Muscle layer of colon (tissue), 2 donors: ENCODE measurements around the gene TMEM151B.

ENCODE experiments used
- H3K27ac ChIP-seq: one replicate; pipeline ENCODE4 v1.7.0; 2013; ENCODE audit warnings: low read depth, mild to moderate bottlenecking, low read length, moderate library complexity
- H3K27me3 ChIP-seq, 2 donors: one replicate each; pipeline ENCODE4 v1.7.0; 2013; ENCODE audit warnings: low read length in 2 of 2, mild to moderate bottlenecking in 2 of 2; ENCODE audit not compliant: insufficient read depth in 2 of 2, control insufficient read depth in 1 of 2
- H3K36me3 ChIP-seq: one replicate; pipeline ENCODE4 v1.7.0; 2013; ENCODE audit warnings: mild to moderate bottlenecking, low read length; ENCODE audit not compliant: insufficient read depth
- H3K4me1 ChIP-seq: one replicate; pipeline ENCODE4 v1.7.0; 2013; ENCODE audit warnings: mild to moderate bottlenecking, low read length; ENCODE audit not compliant: insufficient read depth
- H3K4me3 ChIP-seq, 2 donors: one replicate each; pipeline ENCODE4 v1.7.0; 2013; ENCODE audit warnings: low read length in 2 of 2, low read depth in 1 of 2, mild to moderate bottlenecking in 1 of 2, moderate library complexity in 1 of 2
- H3K9ac ChIP-seq: one replicate; pipeline ENCODE4 v1.7.0; 2013; ENCODE audit warnings: low read length
- H3K9me3 ChIP-seq: one replicate; pipeline ENCODE4 v1.7.0; 2013; ENCODE audit warnings: mild to moderate bottlenecking, low read length
- donor health status: abdominal sarcoma.
- donor health status: Adenocarcinoma of cecum.

The TMEM151B gene

GRCh38 chr6:44234101-44235025 lies 35.9 kb upstream of the TMEM151B start:
- H3K9ac ChIP-seq, result peak overlapping the region; percentile 39
- H3K9me3 ChIP-seq, result no peaks in the 10 kb centered on the region
- peaks cover 52% of the 10 kb centered on the region for H3K36me3 ChIP-seq
- no peaks in the 10 kb centered on the region for H3K27me3 ChIP-seq
- H3K4me3 ChIP-seq, result peak overlapping the region in 1 of 2 donors; percentile 29
- H3K4me1 ChIP-seq, result peaks cover 81% of the 10 kb centered on the region
- H3K27ac ChIP-seq, result peak overlapping the region; percentile 52

- Histone ChIP-seq H3K9ac (peak overlapping the region; percentile 39), H3K27ac (peak overlapping the region; percentile 52), H3K4me1 (peaks cover 72% of the 10 kb centered on the region)
Measured at GRCh38 chr6:44235269-44235668, 35.0 kb upstream of the TMEM151B start.

GRCh38 chr6:44235891-44236516 lies 34.2 kb upstream of the TMEM151B start:
- Histone ChIP-seq H3K9ac (no peak overlapping the region), H3K4me3 (no peak overlapping the region), H3K27me3 (no peaks in the 10 kb centered on the region), H3K9me3 (no peaks in the 10 kb centered on the region), H3K4me1 (peaks cover 64% of the 10 kb centered on the region), H3K36me3 (peaks cover 36% of the 10 kb centered on the region), H3K27ac (peak overlapping the region; percentile 52)

More at GRCh38 chr6:44235269-44235668, 35.0 kb upstream of the TMEM151B start:
- H3K36me3 ChIP-seq, result peaks cover 43% of the 10 kb centered on the region
- H3K9me3 ChIP-seq, result no peaks in the 10 kb centered on the region
- H3K27me3 ChIP-seq, result no peaks in the 10 kb centered on the region
- H3K4me3 ChIP-seq, result peak overlapping the region in 1 of 2 donors; percentile 29

- peaks cover 24% of the 10 kb centered on the region for H3K36me3 ChIP-seq
- H3K9me3 ChIP-seq, result no peaks in the 10 kb centered on the region
- peak overlapping the region; percentile 75 to 81 for H3K4me3 ChIP-seq
- no peaks in the 10 kb centered on the region for H3K27me3 ChIP-seq
- peaks cover 52% of the 10 kb centered on the region for H3K4me1 ChIP-seq
- peak overlapping the region; percentile 82 for H3K9ac ChIP-seq
- H3K27ac ChIP-seq, result peak overlapping the region; percentile 97
Measured at GRCh38 chr6:44237021-44237812, 33.0 kb upstream of the TMEM151B start.

- H3K4me3 ChIP-seq, result peak overlapping the region; percentile 75 to 81
- H3K9ac ChIP-seq, result peak overlapping the region; percentile 82
- H3K4me1 ChIP-seq, result peaks cover 45% of the 10 kb centered on the region
- H3K27me3 ChIP-seq, result no peaks in the 10 kb centered on the region
- H3K36me3 ChIP-seq, result peaks cover 17% of the 10 kb centered on the region
- peak overlapping the region; percentile 97 for H3K27ac ChIP-seq
- H3K9me3 ChIP-seq, result no peaks in the 10 kb centered on the region
Measured at GRCh38 chr6:44237813-44238433, 32.3 kb upstream of the TMEM151B start.

GRCh38 chr6:44238687-44239350 lies 31.4 kb upstream of the TMEM151B start:
- no peaks in the 10 kb centered on the region for H3K9me3 ChIP-seq
- H3K4me3 ChIP-seq, result no peak overlapping the region
- H3K27me3 ChIP-seq, result no peaks in the 10 kb centered on the region
- H3K27ac ChIP-seq, result no peak overlapping the region
- H3K4me1 ChIP-seq, result peaks cover 36% of the 10 kb centered on the region
- peak overlapping the region; percentile 0 for H3K9ac ChIP-seq
- peaks cover 11% of the 10 kb centered on the region for H3K36me3 ChIP-seq

GRCh38 chr6:44243345-44243744 lies 26.9 kb upstream of the TMEM151B start:
- no peak overlapping the region for H3K9ac ChIP-seq
- no peaks in the 10 kb centered on the region for H3K27me3 ChIP-seq
- H3K4me3 ChIP-seq, result no peak overlapping the region
- no peak overlapping the region for H3K27ac ChIP-seq
- no peaks in the 10 kb centered on the region for H3K9me3 ChIP-seq
- H3K4me1 ChIP-seq, result peaks cover 5% of the 10 kb centered on the region
- no peaks in the 10 kb centered on the region for H3K36me3 ChIP-seq

GRCh38 chr6:44245391-44245911 lies 24.8 kb upstream of the TMEM151B start:
- peaks cover 16% of the 10 kb centered on the region for H3K4me1 ChIP-seq
- no peaks in the 10 kb centered on the region for H3K27me3 ChIP-seq
- H3K27ac ChIP-seq, result peak overlapping the region; percentile 97
- H3K9me3 ChIP-seq, result no peaks in the 10 kb centered on the region
- H3K4me3 ChIP-seq, result peak overlapping the region; percentile 85 to 94
- peak overlapping the region; percentile 73 for H3K9ac ChIP-seq
- H3K36me3 ChIP-seq, result peaks cover 19% of the 10 kb centered on the region

GRCh38 chr6:44245912-44246662 lies 24.2 kb upstream of the TMEM151B start:
- peaks cover 16% of the 10 kb centered on the region for H3K4me1 ChIP-seq
- H3K27me3 ChIP-seq, result no peaks in the 10 kb centered on the region
- H3K9ac ChIP-seq, result peak overlapping the region; percentile 73
- peak overlapping the region; percentile 97 for H3K27ac ChIP-seq
- no peaks in the 10 kb centered on the region for H3K9me3 ChIP-seq
- peaks cover 26% of the 10 kb centered on the region for H3K36me3 ChIP-seq
- peak overlapping the region; percentile 85 to 94 for H3K4me3 ChIP-seq
